Measurements from ENCODE around the gene TMEM250.

TMEM250 gene

DNA sequence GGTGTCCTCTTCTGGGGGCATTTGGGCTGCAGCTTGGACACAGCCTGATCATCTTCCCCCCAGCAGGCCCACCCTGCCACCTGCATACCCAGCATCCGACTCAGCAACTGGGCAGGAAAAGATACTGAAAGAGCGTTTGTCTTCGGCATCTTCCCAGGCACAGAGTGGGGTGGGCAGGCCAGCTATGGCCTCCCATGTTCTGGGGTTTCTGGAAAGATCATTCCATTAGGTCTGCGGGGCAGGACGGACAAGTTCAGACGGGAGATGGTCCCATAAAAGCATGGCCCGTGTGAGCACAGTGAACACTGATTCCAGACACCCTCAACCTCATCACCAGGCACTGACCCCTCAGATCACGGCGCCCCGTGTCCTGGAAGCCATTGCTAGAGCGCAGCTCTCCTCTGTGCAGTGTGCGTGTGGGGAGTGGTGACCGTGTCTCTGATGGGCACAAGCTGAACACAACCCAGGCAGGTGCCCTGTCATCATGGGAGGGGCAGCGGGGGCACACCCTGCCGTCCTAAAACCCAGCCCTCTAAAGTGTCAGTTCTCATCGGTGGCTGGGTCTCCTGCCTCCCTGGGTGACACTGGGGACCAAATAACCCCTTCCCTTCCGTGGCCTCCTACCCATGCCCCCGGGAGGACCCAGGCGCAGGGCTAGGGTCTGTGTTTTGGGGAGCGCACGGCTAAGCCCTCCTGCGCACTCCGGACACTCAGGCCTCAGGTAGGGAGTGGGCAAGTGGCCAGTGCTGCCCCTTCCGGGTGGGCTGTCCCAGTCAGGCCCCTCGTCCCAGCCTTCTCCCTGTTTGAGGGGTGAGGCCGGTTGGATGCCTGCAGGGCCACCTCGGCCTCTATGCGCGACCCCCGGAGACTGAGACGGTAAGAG, 13.2 kb upstream of the TMEM250 start:
- DNase-seq = no peak

DNA sequence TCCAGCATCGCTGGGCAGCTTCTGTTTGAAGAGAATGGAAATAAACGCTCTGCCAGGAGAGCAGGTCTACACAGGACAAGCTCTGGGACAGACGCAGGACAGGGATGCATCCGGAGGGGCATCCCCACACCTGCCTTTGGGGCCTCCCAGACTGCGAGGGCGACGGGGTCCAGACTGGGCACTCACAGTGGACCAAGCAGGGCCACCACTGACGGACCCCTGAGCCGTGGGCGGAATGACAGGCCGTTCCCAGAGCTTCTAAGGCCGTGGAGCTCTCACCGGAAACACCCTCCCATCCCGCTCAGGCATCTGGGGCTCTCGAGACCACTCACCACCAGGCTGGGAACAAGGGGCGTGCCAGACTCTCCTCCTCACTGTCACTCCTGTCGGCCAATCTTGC, 10.5 kb upstream of the TMEM250 start:
- no peak for DNase-seq

DNA sequence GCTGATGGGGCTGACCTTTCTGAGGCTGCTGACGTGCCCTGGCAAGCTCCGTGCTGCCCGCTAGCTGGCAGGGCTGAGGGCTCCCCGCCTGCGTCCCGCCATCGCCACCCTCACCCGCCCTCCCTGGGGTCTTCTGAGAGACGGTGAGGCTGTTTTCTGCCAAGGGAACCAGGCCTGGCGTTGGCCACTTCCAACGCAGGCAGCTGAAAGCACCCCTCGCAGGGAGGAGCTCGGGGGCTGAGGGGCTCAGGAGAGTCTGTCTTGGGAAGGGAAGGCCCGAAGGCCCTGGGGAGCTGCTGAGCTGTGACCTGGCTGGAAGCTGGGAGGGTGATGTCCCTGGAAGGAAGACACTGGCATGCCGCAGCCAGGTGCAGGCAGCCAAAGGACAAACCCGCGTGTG, 9.8 kb upstream of the TMEM250 start:
- no peak for DNase-seq

DNA sequence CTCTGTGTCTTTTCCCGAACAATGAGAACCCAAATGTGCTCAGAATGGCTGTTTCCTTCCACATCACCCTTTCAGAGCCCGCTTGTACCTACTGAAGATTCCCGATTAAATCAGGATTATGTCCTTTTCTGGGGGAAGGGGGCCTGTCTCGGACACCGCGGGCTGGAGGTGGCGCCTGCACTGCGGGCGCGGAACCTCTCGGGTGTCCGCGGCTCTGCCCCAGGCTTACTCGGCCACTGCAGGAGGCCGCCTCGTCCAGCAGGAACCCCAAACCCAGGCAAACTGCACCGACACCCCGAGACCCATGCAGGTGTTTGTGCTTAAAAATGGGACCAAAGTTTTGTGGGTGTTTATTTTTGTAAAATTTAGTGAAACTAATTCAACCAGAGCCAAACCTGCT, 8.6 kb upstream of the TMEM250 start:
- DNase-seq = no peak

DNA sequence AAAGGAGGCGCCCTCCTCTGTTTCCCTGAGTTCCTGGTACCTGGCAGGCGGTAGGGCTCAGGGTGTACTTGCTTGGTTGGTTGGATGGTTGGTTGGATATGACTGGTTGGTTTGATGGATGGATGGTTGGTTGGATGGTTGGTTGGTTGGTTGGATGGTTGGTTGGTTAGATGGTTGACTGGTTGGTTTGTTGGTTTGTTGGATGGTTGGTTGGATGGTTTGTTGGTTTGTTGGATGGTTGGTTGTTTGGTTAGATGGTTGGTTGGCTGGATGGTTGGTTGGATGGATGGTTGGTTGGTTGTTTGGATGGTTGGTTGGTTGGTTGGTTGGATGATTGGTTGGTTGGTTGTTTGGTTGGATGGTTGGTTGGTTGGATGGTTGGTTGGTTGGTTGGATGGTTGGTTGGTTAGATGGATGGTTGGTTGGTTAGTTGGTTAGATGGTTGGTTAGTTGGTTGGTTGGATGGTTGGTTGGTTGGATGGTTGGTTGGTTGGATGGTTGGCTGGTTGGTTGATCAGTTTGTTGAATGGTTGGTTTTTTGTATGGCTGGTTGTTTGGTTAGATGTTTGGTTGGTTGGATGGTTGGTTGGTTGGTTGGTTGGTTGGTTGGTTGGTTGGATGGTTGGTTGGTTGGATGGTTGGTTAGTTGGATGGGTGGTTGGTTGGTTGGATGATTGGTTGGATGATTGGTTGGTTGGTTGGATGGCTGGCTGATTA, 6.5 kb upstream of the TMEM250 start:
- no peak for DNase-seq

DNA sequence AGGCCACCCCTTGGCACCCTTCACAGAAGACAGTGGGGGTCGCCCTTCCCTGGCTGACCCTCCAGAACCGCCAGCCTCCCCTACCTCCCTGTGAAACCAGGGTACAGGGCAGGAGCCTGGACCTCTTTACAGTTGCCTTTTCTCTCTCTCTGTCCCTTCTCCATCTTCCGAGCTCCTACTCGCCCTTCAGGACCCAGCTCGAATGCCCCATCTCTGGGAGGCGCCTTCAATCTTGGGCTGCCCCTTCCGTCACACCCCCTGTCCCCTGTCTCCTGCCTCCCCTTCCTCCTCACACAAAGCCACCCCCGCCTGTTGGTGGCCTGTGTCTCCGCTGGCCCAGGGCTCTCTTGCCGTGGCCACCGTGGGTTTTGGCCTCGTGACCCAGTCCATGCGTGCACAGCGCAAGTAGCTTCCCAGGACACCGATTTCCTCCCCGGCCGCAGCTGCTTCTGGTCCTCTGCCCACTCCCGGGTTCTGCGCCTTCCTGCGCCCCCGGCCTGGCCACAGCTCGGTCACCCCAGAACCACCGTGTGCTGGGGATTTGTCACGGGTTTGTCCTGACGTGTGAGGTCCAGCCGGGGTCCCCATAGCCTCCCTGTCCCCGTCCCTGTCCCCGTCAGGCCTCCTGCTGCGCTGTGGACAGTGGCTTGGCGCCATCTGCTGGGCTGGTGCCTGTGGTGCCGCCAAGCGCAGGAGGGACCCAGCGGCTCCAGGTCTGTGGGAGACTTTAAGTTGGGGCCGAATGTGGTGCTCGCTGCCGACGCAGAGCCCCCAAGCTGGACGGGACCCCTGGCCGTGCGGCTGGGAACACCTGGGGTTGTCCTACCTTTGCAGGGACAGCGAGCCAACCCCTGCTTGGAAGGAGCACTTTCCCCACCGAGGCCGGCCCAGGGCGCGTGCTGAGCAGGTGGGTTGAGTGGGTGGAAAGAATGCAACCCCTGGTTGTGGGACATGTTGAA, 4.0 kb upstream of the TMEM250 start:
- peak; percentile 75 for DNase-seq

DNA sequence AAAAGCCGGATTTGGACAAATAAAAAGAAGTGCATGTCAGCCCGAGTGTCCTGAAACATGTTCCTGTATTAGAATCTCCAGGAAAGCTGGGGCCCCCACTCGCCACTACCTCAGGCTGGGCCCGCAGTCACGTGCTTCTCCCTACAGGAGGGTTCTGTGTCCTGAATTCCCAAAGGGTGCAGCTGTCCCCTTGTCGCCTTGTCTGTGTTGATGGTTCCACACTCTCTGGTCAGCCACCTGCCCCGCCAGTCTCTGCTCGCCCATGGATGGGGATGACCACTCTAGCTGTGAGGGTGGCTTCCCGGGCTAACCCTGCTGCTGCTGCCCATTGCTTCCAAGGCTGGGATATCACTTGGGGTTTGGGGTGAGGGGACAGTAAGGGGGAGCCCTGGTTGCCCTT, 3.1 kb upstream of the TMEM250 start:
- DNase-seq = no peak

DNA sequence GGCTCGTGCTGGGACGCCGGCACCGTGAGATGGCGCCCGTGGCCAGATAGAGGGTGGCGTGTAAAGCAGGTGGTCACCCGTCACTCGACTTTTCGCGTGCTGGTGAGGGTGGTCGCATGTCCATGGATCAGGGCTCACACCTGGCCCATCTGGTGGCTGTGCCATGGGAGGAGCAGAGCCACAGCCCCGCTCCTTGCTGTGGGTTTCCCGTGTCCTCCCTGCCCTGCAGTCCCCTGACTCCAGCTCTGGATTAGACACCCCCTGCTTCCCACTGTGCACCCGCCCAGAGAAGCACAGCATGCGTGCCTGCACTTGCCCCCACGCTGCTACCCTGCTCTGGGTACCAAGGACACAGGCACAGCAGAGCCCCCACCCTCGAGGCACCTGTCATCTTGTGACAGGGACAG, 1.8 kb upstream of the TMEM250 start:
- no peak for DNase-seq

DNA sequence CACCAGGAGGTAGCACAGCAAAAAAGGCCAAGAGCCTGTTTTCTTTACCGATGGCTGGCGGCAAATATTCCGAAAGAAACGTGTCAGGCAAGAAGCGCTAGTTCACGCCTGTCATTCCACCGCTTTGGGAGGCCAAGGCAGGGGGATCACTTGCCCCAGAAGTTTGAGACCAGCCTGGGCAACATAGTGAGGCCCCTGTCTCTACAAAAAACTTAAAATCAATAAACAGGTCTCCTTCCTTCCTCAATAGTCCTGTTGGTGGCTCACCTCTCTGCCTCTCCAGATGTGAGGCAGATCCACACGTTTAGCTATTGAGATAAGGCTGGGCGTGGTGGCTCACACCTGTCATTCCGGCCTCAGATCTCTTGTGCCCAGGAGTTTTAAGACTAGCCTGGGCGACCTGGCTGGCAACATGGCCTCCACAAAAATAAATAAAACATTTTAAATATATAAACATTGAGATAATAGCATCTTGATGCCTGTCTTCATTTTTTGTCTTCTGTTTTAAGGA, 1.3 kb upstream of the TMEM250 start:
- DNase-seq = no peak

DNA sequence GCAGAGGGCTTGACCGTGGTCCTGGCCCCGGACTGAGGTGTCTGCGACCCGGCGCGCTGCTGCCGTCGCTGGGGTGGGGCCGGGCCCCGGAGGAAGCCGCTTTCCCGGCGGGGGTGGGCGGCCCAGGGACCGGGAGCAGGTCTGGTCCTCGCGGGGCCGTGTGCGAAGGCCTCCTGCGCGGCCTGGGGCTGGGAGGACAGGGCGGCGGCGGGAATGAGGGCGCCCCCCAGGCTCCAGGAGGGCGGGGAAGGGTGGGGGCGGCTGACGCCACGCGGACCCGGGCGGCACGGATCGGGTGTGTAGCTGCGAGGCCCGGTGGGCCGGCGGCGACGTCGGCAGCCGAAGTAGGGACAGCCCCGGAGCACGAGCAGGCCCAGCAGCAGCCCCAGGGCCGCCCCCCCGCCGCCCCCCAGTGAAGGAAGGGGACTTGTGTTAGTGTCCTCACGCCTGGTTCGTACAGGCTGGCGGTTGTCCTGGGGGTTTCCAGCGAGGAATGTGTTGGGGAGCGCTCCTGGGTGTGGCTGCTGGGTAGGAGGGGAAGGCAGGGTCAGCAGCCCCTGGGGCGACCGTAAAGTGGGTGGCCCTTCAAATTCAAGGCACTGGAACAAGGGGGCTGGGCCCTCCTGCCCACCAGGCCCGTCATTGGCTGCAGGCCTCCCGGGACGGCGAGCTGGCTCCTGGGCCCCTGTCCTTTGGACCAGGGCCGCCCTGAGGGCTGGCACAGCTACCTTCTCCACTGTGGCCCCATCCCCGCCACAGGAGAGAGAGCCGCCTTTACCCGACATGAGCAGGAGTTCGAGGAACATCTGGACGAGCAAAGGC, 597 bp upstream of the TMEM250 start:
- DNase-seq = peak in 1 of 2 donors; percentile 18

DNA sequence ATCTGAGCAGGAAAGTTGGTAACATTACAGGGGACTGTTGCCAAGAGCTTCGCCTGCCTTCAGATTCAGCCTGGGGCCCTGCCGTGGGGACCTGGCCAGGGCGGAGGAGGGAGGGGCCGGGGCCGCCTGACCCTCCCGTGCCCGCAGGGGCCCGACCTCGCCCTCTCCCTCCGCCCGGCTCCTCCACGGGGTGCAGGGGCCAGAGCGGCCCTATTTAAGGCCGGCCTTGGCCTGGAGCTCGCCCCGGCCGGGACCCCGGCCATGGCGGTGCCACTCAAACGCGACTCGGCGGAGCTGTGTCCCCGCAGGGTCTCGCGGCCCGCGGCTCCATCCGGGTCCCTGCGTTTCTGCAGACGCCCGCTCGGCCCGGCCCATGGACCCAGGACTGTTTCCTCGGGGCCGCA, 757 bp downstream of the TMEM250 start:
- no peak for DNase-seq

DNA sequence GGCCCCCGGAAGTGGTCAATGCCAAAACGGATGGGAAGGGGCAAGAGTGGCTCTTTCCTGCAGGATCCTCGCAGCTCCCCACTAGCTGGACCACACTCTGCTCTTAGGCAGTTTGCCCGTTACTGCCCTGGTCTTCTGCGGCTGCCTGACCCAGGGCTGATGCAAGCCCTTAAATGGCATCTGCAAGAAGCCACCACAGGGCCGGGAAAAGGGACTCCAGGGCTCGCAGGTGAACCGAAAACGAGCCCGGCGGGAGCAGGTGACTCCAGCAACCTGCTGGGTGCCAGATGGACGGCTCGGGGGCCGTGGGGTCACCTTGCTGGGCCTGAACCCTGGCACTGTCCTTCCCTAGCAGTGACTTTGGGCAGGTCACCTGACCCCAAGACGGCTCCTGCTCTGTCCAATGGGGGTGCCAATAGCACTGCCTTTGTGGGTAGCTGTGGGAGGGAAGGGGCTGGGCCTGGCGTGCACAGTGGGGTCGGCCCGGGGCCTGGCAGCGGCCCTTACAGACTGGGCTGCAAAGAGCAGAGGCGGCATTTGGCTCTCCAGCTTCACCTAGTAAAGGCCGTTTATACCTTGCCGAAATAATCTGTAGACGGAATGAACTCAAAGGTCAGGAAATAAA, 1.3 kb downstream of the TMEM250 start:
- DNase-seq = no peak

DNA sequence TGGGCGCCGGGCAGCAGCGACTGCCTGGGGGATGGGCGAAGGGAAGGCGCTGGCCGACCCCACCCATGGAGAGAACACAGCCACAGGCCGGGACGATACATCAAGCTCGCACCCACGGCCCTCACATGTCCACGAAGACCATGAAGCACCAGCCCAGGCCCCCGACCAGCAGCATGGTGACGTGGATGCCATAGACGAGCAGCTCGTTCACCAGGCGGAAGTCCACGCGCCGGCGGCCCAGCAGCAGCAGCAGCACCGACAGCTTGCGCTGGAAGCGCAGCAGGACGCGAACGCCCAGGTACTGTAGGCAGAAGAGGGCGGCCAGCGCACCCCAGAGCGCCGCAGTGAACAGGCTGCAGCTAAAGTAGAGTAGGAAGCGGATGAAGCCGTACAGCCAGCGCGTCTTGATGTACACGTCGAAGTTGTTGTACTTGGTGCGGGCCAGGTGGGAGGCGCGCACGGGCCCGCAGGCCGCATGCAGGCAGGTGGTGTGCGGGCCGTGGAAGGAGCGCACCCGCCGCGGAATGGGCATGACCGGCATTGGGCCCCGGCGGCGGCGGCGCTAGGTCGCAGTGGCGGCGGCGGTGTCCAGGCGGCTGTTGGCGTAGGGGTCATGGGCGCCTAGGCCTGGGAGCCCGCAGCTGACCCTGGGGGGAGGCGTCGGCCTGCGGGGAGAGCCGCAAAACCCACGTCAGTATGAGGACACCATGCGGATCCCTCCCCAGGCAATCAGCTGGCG, 2.1 kb downstream of the TMEM250 start:
- DNase-seq = no peak

DNA sequence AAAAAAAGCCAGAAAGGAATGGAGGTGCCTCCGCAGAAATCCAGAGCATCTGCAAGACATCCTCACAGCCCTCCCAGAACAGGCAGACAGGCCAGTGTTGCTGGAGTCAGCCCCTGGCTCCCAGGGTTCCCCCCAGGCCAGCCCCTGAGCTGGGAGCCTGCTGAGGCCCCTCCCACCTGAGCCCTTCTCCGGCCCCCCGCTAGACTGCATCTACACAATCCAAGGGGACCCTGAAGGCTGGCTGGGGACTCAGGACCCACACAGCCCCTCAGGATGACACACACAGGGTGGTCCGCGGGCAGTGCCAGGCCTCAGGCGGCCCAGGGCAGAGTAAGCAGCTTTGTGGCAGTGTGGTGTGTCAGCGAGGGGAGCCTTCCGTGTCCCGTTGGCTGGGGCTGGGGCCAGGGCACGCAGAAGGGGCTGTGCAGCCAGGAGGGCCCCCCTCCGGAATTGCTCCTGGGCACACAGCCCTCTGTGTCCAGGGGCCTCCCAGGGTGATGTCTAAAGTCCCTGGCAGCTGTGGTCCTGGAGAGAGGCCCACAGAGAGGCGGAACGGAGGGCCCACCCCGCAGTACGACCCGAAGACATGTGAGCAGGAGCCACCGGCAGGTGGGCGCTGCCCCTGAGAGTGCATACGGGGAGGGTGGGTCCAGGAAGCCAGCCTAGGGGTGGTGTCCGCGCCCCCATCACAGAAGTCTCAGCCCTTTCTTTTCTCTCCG, 2.9 kb downstream of the TMEM250 start:
- no peak for DNase-seq

DNA sequence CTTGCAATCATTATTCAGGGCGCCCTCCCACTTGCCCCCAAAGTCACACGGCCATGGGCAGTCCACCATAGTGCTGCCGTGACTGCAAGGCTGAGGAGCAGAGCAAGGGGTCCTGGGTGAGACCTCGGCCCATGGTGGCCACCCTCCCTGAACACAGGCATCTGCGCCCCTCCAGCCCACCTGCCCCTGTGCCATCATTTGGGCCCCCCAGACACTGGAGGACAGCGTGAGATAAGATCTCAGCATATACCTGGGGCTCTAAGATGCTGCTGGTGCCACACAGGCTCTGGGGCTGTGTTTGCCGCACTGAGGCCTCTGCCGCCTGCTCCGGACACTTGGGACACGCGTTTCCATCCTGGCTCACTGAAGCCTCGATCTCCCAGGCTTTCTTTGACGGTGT, 3.5 kb downstream of the TMEM250 start:
- no peak for DNase-seq

DNA sequence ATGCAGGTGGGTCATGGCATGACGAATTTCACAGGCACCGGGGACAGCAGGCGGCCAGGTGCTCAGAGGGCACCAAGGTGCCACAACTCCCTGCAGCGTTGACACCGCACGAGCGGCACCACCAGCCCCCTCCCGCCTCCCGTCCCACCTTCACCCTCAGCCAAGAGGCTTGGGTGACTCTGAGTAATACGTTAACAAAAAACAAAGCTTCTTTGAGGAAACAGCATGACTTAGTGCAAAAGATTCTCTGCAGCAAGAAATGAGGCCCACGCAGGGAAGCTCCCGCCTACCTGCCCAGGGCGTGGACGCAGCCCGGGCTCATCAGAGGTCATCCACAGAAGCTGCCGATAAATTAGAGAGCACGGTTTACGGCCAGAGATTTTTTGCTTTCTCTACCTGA, 4.1 kb downstream of the TMEM250 start:
- no peak for DNase-seq

DNA sequence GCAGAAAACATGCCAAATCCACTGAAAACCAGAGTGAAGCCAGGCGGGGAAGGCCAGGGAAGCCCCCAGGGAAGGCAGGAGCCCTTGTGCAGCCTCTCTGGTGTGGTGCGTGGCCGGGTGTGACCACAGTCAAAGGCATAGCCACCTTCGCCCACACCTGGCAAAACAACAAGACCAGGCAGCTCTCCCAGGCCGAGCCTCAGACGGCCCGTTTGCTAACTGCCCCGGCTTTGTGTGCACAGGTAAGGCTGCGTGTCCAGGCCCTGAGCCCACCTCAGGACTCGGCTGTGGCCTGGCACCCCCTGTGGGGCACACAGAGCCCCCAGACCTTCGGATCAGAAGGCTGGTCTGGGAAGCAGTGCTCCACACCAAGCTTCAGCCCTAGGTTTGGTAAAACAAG, 6.1 kb downstream of the TMEM250 start:
- DNase-seq = no peak

DNA sequence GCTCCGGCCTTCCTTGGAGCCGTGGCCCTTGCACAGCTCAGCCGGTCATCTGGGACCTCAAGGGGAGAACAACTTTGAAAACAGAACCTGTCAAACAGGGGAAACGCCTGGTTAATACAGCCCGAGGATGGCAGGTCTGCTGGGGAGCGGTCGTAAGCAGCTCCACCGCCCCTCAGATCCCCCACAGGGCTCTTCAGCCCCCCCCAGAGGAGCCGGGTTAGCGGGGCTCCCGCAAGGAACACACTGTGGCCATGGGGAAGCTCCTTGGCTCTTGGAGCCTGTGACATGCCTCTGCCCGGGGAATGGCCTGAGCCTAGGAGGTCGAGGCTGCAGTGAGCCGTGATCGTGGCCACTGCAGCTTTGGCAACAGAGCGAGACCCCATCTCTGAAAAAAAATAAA, 6.8 kb downstream of the TMEM250 start:
- no peak for DNase-seq

DNA sequence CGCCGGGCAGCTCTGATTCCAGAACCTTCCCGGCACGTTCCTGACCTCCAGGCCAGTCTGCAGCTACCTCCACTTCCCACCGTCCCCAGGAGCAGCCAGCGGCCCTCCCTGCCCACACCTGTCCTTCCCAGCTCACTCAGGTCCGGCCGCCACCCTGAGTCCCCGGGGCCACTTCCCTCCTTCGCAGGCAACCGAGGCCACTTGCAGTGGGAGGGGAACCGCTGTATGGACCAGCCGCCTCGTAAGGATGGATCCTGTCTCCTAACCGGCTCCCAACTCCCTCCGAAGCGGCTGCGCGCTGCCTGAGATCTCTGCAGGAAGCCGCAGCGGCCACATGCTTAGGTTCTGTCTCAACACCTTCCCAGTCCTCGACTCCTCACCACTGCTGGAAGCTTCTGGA, 7.5 kb downstream of the TMEM250 start:
- DNase-seq = no peak
